IMR-90 (cell line): ENCODE results near the gene CD300C. TPM values are rescaled to one million over a fixed set of nuclear protein-coding genes. Genes with fewer than 3 reads are reported as not detected.

ENCODE experiments used
- ATAC-seq: fragments of 200-7000 bp; cut with Tn5 transposase; 2 replicates; pipeline ENCODE4 v1.9.1; 2020; ENCODE audit warnings: low read depth, mild to moderate bottlenecking, moderate library complexity
- BruUV-seq: library from RNA; stranded (reverse); fragments of 400-500 nt; replicated peaks from 2 replicates; lab custom pipeline; 2021; lab: Mats Ljungman, UMichigan
- CTCF ChIA-PET: fragments of 300-600 bp; formaldehyde crosslinking; extraction: SDS; loops from one replicate; lab custom pipeline; 2021; ENCODE audit warnings: antibody characterized with exemption; lab: Yijun Ruan, JAX
- POLR2A ChIA-PET: fragments of 300-600 bp; sonication (Branson Sonifier 250); formaldehyde crosslinking; loops from one replicate; lab custom pipeline; 2022; ENCODE audit warnings: antibody characterized with exemption; ENCODE audit not compliant: unreplicated experiment; lab: Charles Lee
- DNase-seq: peaks from one replicate; pipeline ENCODE4 v3.0.0; 2013
- H2AFZ ChIP-seq: replicated peaks from 2 replicates; pipeline ENCODE3; 2013; ENCODE audit warnings: low read length, mild to moderate bottlenecking; ENCODE audit not compliant: poor library complexity
- H2AK5ac ChIP-seq: 2 replicates; pipeline ENCODE4 v1.6.1; 2013; ENCODE audit warnings: low read depth, low read length, inconsistent platforms
- H2AK9ac ChIP-seq: replicated peaks from 2 replicates; pipeline ENCODE3; 2013; ENCODE audit warnings: mild to moderate bottlenecking, low read depth, low read length, moderate library complexity; ENCODE audit not compliant: poor library complexity
- H2BK120ac ChIP-seq: 2 replicates; pipeline ENCODE4 v1.6.1; 2013; ENCODE audit warnings: low read depth, low read length, inconsistent platforms
- H2BK15ac ChIP-seq: 3 replicates; pipeline ENCODE4 v1.6.1; 2013; ENCODE audit warnings: low read depth, low read length, inconsistent platforms
- H2BK20ac ChIP-seq: 2 replicates; pipeline ENCODE4 v1.6.1; 2013; ENCODE audit warnings: low read depth, mild to moderate bottlenecking, inconsistent platforms, low read length, moderate library complexity
- H2BK5ac ChIP-seq: 2 replicates; pipeline ENCODE4 v1.6.1; 2013; ENCODE audit warnings: mild to moderate bottlenecking, low read depth, low read length, inconsistent platforms; ENCODE audit not compliant: poor library complexity, severe bottlenecking
- H3K14ac ChIP-seq: replicated peaks from 2 replicates; pipeline ENCODE4 v1.6.1; 2013; ENCODE audit warnings: low read depth, low read length, inconsistent platforms
- H3K18ac ChIP-seq: 2 replicates; pipeline ENCODE4 v1.6.1; 2013; ENCODE audit warnings: low read depth, low read length, control low read depth
- H3K23ac ChIP-seq: 2 replicates; pipeline ENCODE4 v1.6.1; 2013; ENCODE audit warnings: low read depth, low read length, inconsistent platforms
- H3K27ac ChIP-seq: 2 replicates; pipeline ENCODE4 v1.5.1; 2013; ENCODE audit warnings: mild to moderate bottlenecking, control low read depth, low read length; ENCODE audit not compliant: insufficient read depth
- H3K27me3 ChIP-seq: 2 replicates; pipeline ENCODE4 v1.6.1; 2013; ENCODE audit warnings: low read length; ENCODE audit not compliant: control insufficient read depth, insufficient read depth
- H3K36me3 ChIP-seq: 2 replicates; pipeline ENCODE4 v1.6.1; 2013; ENCODE audit warnings: low read length, mixed read lengths; ENCODE audit not compliant: control insufficient read depth, insufficient read depth
- H3K4ac ChIP-seq: 2 replicates; pipeline ENCODE4 v1.6.1; 2013; ENCODE audit warnings: low read depth, low read length, inconsistent platforms
- H3K4me1 ChIP-seq: 2 replicates; pipeline ENCODE4 v1.6.1; 2013; ENCODE audit warnings: low read length, mixed read lengths; ENCODE audit not compliant: control insufficient read depth, insufficient read depth
- H3K4me2 ChIP-seq: 2 replicates; pipeline ENCODE4 v1.6.1; 2013; ENCODE audit warnings: low read depth, mild to moderate bottlenecking, control low read depth, low read length, moderate library complexity
- H3K4me3 ChIP-seq: 2 replicates; pipeline ENCODE4 v1.5.1; 2013; ENCODE audit warnings: low read depth, mild to moderate bottlenecking, control low read depth, low read length, moderate library complexity; ENCODE audit not compliant: insufficient read depth
- H3K56ac ChIP-seq: 2 replicates; pipeline ENCODE4 v1.6.1; 2013; ENCODE audit warnings: low read length, inconsistent platforms; ENCODE audit not compliant: insufficient read depth; ENCODE audit errors: extremely low read depth
- H3K79me1 ChIP-seq, 2 experiments: 2 replicates each; pipeline ENCODE4 v1.6.1; 2013; ENCODE audit warnings: low read length in 2 of 2, inconsistent platforms in 1 of 2, low read depth in 1 of 2
- H3K9ac ChIP-seq: 2 replicates; pipeline ENCODE4 v1.6.1; 2013; ENCODE audit warnings: low read depth, low read length, control low read depth
- H3K9me1 ChIP-seq: 2 replicates; pipeline ENCODE4 v1.6.1; 2013; ENCODE audit warnings: low read length, inconsistent platforms; ENCODE audit not compliant: insufficient read depth
- H3K9me3 ChIP-seq: 2 replicates; pipeline ENCODE4 v1.6.1; 2013; ENCODE audit warnings: low read length; ENCODE audit not compliant: control insufficient read depth, insufficient read depth
- H4K20me1 ChIP-seq: 2 replicates; pipeline ENCODE4 v1.6.1; 2013; ENCODE audit warnings: low read length, inconsistent platforms; ENCODE audit not compliant: insufficient read depth
- H4K5ac ChIP-seq: 2 replicates; pipeline ENCODE4 v1.6.1; 2013; ENCODE audit warnings: mild to moderate bottlenecking, low read depth, low read length, control low read depth
- H4K8ac ChIP-seq, 2 experiments: 2 replicates each; pipeline ENCODE4 v1.6.1; 2013; ENCODE audit warnings: low read depth in 2 of 2, low read length in 2 of 2, control low read depth in 1 of 2, inconsistent platforms in 1 of 2
- H4K91ac ChIP-seq: 2 replicates; pipeline ENCODE4 v1.6.1; 2013; ENCODE audit warnings: low read depth, low read length, inconsistent platforms; ENCODE audit not compliant: insufficient read depth
- CEBPB ChIP-seq: IDR thresholded peaks from 2 replicates; pipeline ENCODE4 v1.6.1; 2012; ENCODE audit warnings: low read depth, low read length, improper control_type of control experiment
- FOS ChIP-seq: fragments of 150-350 bp; IDR thresholded peaks from 2 replicates; pipeline ENCODE4 v1.6.1; 2016; ENCODE audit warnings: low read depth, low read length
- MAFK ChIP-seq: IDR thresholded peaks from 2 replicates; pipeline ENCODE4 v1.6.1; 2012; ENCODE audit warnings: low read depth, low read length, improper control_type of control experiment
- MXI1 ChIP-seq: IDR thresholded peaks from 2 replicates; pipeline ENCODE4 v1.6.1; 2012; ENCODE audit warnings: low read depth, mild to moderate bottlenecking, low read length, moderate library complexity, borderline replicate concordance
- POLR2A ChIP-seq: IDR thresholded peaks from 2 replicates; pipeline ENCODE4 v1.6.1; 2012; ENCODE audit warnings: mild to moderate bottlenecking, low read depth, low read length
- RFX5 ChIP-seq: IDR thresholded peaks from 2 replicates; pipeline ENCODE4 v1.8.0; 2012; ENCODE audit warnings: low read depth, mild to moderate bottlenecking, low read length, moderate library complexity
- WGBS, 2 experiments: methylation state at CpG; one replicate each; pipeline versions ENCODE4 v1.1.5 to v1.1.7; 2013; ENCODE audit warnings: missing lambda C conversion rate in 2 of 2; ENCODE audit not compliant: insufficient read length in 1 of 2; ENCODE audit errors: extremely low coverage in 2 of 2; 5-methylcytosine and 5-hydroxymethylcytosine counted together
- dilution Hi-C: fragments of 300-500 bp; cut with HindIII; formaldehyde crosslinking; loops from one replicate; pipeline ENCODE4 v1.14.3; 2018; ENCODE audit warnings: low sequenced_read_pairs; ENCODE audit not compliant: unreplicated experiment
- in situ Hi-C: fragments of 300-500 bp; cut with MboI; formaldehyde crosslinking; loops from 3 replicates; pipeline ENCODE4 v1.14.3; 2019; ENCODE audit warnings: low sequenced_read_pairs, inconsistent platforms, mixed read lengths
- intact Hi-C: fragments of 100-400 bp; cut with micrococcal nuclease; formaldehyde crosslinking; loops from 2 replicates; pipeline ENCODE4 v1.10.0; 2022
- polyA plus RNA-seq, 3 experiments: library from polyadenylated mRNA; depleted of rRNA; stranded (reverse); fragments of >200 nt; gene quantifications; 2 replicates each; pipeline ENCODE4 v1.2.3, GENCODE V29; 2012; ENCODE audit warnings: low replicate concordance in 1 of 3
- total RNA-seq: library from RNA; depleted of rRNA; stranded (reverse); fragments of >200 nt; gene quantifications from 2 replicates; pipeline ENCODE4 v1.2.3, GENCODE V29; 2012

CD300C gene
- total and polyA plus RNA-seq, 2 of the 4 experiments (the other 2 are of a cell fraction), result not detected

DNA sequence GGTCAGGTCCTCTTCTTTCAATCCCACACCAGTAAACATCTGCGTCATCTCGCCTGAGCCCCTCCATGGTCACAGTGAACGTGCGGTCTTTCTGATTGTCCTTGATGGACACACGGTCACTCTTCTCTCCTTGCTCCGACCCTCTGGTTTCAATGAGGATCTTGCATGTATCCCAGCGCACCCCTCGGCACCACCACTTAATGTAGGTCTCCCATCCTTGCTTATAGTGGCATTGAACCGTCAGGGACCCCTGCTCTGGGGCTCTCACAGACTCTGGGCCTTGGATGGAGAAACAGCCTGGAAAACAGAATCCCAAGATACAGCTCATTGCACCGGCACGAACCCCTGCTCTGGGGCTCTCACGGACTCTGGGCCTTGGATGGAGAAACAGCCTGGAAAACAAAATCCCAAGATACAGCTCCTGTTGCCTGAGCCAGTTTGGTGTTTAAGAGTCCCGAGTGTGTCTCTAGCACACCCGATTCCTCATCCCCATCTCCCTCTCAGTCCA is 20.1 kb downstream of the CD300C start:
- ATAC-seq (no peak), DNase-seq (no peak)
- Histone ChIP-seq H3K9me3 (peaks cover 53% of the 10 kb centered on the region), H3K14ac (no peak overlapping the region), H3K9ac (no peak overlapping the region), H2AFZ (no peak overlapping the region), H3K4ac (no peak overlapping the region), H4K91ac (no peak overlapping the region), H4K8ac (no peak overlapping the region), H3K27ac (no peak overlapping the region), H3K23ac (no peak overlapping the region), H3K4me3 (no peak overlapping the region), H2AK9ac (no peak overlapping the region), H3K79me1 (no peaks in the 10 kb centered on the region), H2BK20ac (no peak overlapping the region), H3K36me3 (no peaks in the 10 kb centered on the region), H3K18ac (no peak overlapping the region), H3K9me1 (no peaks in the 10 kb centered on the region), H4K20me1 (no peaks in the 10 kb centered on the region), H2BK15ac (no peak overlapping the region), H2AK5ac (no peak overlapping the region), H3K56ac (no peak overlapping the region), H2BK120ac (no peak overlapping the region), H3K27me3 (no peaks in the 10 kb centered on the region), H4K5ac (no peak overlapping the region), H3K4me1 (no peaks in the 10 kb centered on the region), H2BK5ac (no peak overlapping the region), H3K4me2 (no peak overlapping the region)
- no CpG with 5 or more reads among the region's 14 CpGs for WGBS, 2 experiments
- no TSS peak for BruUV-seq
- CTCF ChIA-PET, result no interaction called here
- dilution Hi-C loops, result no loop called here
- POLR2A ChIA-PET, result no interaction called here
- intact Hi-C loops, result no loop called here
- no peak for TF ChIP-seq CEBPB
- no peak for TF ChIP-seq FOS
- TF ChIP-seq MAFK, result no peak
- no peak for TF ChIP-seq MXI1
- no peak for TF ChIP-seq POLR2A
- TF ChIP-seq RFX5, result no peak
- in situ Hi-C loops, result no loop called here
